GM12872 (cell line): ENCODE measurements around the gene PTPN7.

Source experiments
- CTCF ChIP-seq: IDR thresholded peaks from 3 replicates; pipeline ENCODE4 v1.5.1; 2011; ENCODE audit warnings: low read depth, mild to moderate bottlenecking, low read length, moderate library complexity; ENCODE audit not compliant: insufficient read depth

Gene PTPN7

GRCh38 chr1:202176949-202177927 is 16.8 kb upstream of the PTPN7 start:
- TF ChIP-seq CTCF = no peak

GRCh38 chr1:202173993-202174392 is 13.6 kb upstream of the PTPN7 start:
- TF ChIP-seq CTCF = no peak

GRCh38 chr1:202172015-202172355 is 11.6 kb upstream of the PTPN7 start:
- TF ChIP-seq CTCF = no peak

- TF ChIP-seq CTCF = no peak
These were observed 11.1 kb upstream of the PTPN7 start for GRCh38 chr1:202171292-202172014.

GRCh38 chr1:202170726-202171125 is 10.3 kb upstream of the PTPN7 start:
- TF ChIP-seq CTCF = no peak

GRCh38 chr1:202168861-202169260 is 8.5 kb upstream of the PTPN7 start:
- TF ChIP-seq CTCF = no peak

- no peak for TF ChIP-seq CTCF
These were observed 7.5 kb upstream of the PTPN7 start for GRCh38 chr1:202167708-202168415.
